ENCODE data around the gene FEV. TPM values are rescaled to one million over a fixed set of nuclear protein-coding genes. Genes with fewer than 3 reads are reported as not detected.
A peak's percentile ranks its signal among the peaks of the same experiment; 100 is the strongest.

Gene FEV
- total RNA-seq, 6 donors from 2014 or later = not detected

DNA sequence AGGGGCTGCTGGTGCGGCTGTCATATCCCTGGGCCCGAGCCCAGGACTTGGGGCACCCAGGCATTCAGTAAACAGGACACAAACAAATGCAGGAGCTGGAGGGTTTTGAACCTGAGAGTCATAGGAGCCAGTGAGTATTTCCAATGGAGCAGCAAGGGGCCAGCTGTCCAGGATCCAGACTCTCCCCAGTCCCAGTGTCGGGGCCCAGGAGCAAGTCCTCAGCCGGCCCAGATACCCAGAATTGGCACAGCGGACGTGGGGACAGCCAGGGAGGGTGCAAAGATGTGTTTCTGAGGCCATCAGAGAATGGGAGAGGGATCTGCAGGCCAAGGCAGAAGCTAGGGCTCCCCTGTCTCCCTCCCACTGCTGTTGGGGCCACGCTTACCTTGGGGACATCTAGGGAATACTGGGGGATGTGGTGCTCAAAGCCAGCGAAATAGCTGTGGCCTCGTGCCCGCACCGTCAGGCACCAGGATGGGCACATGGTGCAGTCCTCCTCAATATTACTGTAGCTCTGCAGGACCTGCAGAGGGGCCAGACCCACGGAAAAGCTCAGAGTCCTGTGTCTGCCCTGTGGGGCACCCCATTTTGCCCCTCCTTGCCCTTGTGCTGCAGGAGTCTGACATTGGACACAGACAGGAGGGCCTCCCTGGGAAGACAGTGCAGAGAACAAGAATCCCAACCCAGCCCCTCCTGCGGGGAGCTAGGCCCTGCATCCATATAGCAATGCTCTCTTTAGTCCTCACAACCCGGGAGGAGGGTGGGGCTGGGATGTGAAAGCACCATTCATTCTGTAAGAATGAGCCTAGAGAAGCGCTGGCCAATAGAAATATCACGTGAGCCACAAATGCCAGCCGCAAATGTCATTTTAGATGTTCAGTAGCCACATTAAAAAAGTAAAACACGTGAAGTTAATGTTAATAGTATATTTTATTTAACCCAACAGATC lies 40.9 kb upstream of the FEV start:
- 86 to 90% methylated on average over 15 to 18 of the region's 18 CpGs for WGBS, 2 donors
- Histone ChIP-seq H3K9me3 (no peaks in the 10 kb centered on the region), H3K4me3 (no peak overlapping the region), H3K27ac (no peak overlapping the region), H3K36me3 (no peaks in the 10 kb centered on the region), H3K27me3 (no peaks in the 10 kb centered on the region), H3K4me1 (peaks cover 0 to 3% (median 0%) of the 10 kb centered on the region in 4 donors)
- no peak for DNase-seq
- no peak for ATAC-seq (ENCODE audit: low FRiP score in 2 of 2)
- no peak for TF ChIP-seq EP300 (IDR thresholded peaks at IDR 0.05)
- TF ChIP-seq, protein P1, sequence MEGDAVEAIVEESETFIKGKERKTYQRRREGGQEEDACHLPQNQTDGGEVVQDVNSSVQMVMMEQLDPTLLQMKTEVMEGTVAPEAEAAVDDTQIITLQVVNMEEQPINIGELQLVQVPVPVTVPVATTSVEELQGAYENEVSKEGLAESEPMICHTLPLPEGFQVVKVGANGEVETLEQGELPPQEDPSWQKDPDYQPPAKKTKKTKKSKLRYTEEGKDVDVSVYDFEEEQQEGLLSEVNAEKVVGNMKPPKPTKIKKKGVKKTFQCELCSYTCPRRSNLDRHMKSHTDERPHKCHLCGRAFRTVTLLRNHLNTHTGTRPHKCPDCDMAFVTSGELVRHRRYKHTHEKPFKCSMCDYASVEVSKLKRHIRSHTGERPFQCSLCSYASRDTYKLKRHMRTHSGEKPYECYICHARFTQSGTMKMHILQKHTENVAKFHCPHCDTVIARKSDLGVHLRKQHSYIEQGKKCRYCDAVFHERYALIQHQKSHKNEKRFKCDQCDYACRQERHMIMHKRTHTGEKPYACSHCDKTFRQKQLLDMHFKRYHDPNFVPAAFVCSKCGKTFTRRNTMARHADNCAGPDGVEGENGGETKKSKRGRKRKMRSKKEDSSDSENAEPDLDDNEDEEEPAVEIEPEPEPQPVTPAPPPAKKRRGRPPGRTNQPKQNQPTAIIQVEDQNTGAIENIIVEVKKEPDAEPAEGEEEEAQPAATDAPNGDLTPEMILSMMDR (IDR thresholded peaks at IDR 0.05) = no peak
- TF ChIP-seq POLR2A (IDR thresholded peaks at IDR 0.05) = no peak
- TF ChIP-seq POLR2AphosphoS5 (IDR thresholded peaks at IDR 0.05) = no peak

DNA sequence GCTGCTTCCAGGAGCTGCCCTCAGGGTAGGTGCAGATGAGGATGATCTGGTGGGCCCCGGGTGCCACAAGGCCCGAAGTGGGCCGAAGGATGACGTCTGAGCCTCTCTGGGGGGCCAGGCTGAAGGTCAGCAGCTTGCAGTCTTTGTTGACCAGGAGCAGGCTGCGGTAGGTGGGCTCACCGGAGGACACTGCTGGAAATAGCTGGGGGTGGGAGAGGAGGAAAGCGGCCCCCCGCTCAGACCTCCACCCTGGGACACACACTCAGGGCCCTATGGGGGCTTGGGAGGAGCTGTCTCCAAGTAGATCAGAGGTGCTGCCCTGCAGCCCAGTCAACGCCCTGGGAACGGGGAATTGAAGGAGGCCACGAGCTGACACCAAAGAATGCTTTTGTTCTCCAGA lies 39.1 kb upstream of the FEV start:
- Histone ChIP-seq H3K27ac (no peak overlapping the region), H3K36me3 (no peaks in the 10 kb centered on the region), H3K4me1 (peaks cover 0 to 11% (median 0%) of the 10 kb centered on the region in 4 donors), H3K9me3 (no peaks in the 10 kb centered on the region), H3K4me3 (no peak overlapping the region), H3K27me3 (no peaks in the 10 kb centered on the region)
- no peak for DNase-seq
- no peak for TF ChIP-seq EP300 (IDR thresholded peaks at IDR 0.05)
- WGBS, 2 donors = 70 to 88% methylated on average over 11 of the region's 11 CpGs
- ATAC-seq (ENCODE audit: low FRiP score in 2 of 2) = no peak

DNA sequence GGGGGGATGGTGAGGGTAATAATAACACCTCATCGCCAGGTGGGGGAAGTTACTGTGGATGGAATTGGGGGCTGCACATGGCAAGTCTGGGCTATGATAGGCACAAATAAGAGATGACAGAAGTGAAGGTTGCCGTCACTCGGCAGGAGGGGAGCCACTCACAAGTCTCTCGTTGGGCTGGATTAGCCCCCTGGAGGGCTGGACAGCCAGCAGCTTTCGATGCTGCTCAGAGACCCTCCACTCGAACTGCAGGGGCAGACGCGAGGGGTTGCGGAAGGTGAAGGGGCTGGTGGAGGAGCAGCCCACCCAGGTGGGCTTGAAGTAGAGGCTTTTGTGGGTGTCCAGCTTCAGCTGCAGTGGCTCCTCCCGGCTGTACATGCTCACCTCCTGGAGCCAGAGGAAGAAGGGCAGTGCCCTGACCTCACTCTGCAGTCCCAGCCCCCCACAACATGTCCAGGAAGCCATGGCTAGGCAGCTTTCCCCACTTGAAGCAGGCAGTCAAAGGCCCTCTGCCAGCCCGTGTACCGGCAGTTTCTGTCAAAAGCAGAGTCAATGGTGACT lies 38.1 kb upstream of the FEV start:
- H3K27me3 ChIP-seq = no peaks in the 10 kb centered on the region
- no peak for ATAC-seq (ENCODE audit: low FRiP score in 2 of 2)
- no peak for DNase-seq
- no peaks in the 10 kb centered on the region for H3K9me3 ChIP-seq
- H3K4me1 ChIP-seq = peaks cover 0 to 11% (median 0%) of the 10 kb centered on the region in 4 donors
- H3K36me3 ChIP-seq = no peaks in the 10 kb centered on the region
- H3K27ac ChIP-seq = no peak overlapping the region
- WGBS, 2 donors = 73 to 78% methylated on average over 10 to 12 of the region's 12 CpGs
- TF ChIP-seq POLR2A (IDR thresholded peaks at IDR 0.05) = no peak
- TF ChIP-seq EP300 (IDR thresholded peaks at IDR 0.05) = no peak
- no peak for TF ChIP-seq POLR2AphosphoS5 (IDR thresholded peaks at IDR 0.05)
- TF ChIP-seq, protein P1 (IDR thresholded peaks at IDR 0.05) = no peak
- no peak overlapping the region for H3K4me3 ChIP-seq

- 85 to 88% methylated on average over 5 of the region's 5 CpGs for whole genome bisulfite sequencing, 2 donors
- Histone ChIP-seq H3K36me3 (no peaks in the 10 kb centered on the region), H3K4me3 (no peak overlapping the region), H3K9me3 (no peaks in the 10 kb centered on the region), H3K4me1 (peaks cover 0 to 11% (median 0%) of the 10 kb centered on the region in 4 donors), H3K27ac (no peak overlapping the region), H3K27me3 (no peaks in the 10 kb centered on the region)
- ATAC-seq (ENCODE audit: low FRiP score in 2 of 2) (no peak), DNase-seq (no peak)
- TF ChIP-seq EP300 (IDR thresholded peaks at IDR 0.05) = no peak
- no peak for TF ChIP-seq POLR2A (IDR thresholded peaks at IDR 0.05)
- TF ChIP-seq, protein P1 (IDR thresholded peaks at IDR 0.05) = no peak
- no peak for TF ChIP-seq POLR2AphosphoS5 (IDR thresholded peaks at IDR 0.05)
These were observed 37.6 kb upstream of the FEV start for GRCh38 chr2:219022616-219023015.

- H3K9me3 ChIP-seq = no peaks in the 10 kb centered on the region
- 81 to 88% methylated on average over 7 to 12 of the region's 12 CpGs for WGBS, 2 donors
These were observed 37.1 kb upstream of the FEV start for GRCh38 chr2:219022041-219022440.

More at GRCh38 chr2:219022041-219022440, 37.1 kb upstream of the FEV start:
- no peaks in the 10 kb centered on the region for H3K36me3 ChIP-seq
- H3K4me1 ChIP-seq = peaks cover 0 to 11% (median 0%) of the 10 kb centered on the region in 4 donors
- no peak for ATAC-seq (ENCODE audit: low FRiP score in 2 of 2)
- H3K4me3 ChIP-seq = no peak overlapping the region
- H3K27ac ChIP-seq = no peak overlapping the region
- no peaks in the 10 kb centered on the region for H3K27me3 ChIP-seq
- TF ChIP-seq, protein P1 (IDR thresholded peaks at IDR 0.05) = no peak
- TF ChIP-seq POLR2AphosphoS5 (IDR thresholded peaks at IDR 0.05) (no peak), EP300 (IDR thresholded peaks at IDR 0.05) (no peak)
- peak in 1 of 2 donors; percentile 52 for DNase-seq
